ENCODE data around the gene OLFML2B.

- no peak for TF ChIP-seq POLR2A (IDR thresholded peaks at IDR 0.05)
- no peak for TF ChIP-seq CTCF (IDR thresholded peaks at IDR 0.05)
- no peak for TF ChIP-seq EP300 (IDR thresholded peaks at IDR 0.05)
Observed at GRCh38 chr1:162042361-162042760, 18.7 kb upstream of the OLFML2B start.
